Measurements from ENCODE around the gene PTP4A2. TPM values are rescaled to one million over a fixed set of nuclear protein-coding genes. Genes with fewer than 3 reads are reported as not detected.

PTP4A2 gene
- total and polyA plus RNA-seq, 2 of the 13 experiments (the other 11 are each of a cell fraction or from before 2014, with no cell fraction given), result 173 to 225 TPM

DNA sequence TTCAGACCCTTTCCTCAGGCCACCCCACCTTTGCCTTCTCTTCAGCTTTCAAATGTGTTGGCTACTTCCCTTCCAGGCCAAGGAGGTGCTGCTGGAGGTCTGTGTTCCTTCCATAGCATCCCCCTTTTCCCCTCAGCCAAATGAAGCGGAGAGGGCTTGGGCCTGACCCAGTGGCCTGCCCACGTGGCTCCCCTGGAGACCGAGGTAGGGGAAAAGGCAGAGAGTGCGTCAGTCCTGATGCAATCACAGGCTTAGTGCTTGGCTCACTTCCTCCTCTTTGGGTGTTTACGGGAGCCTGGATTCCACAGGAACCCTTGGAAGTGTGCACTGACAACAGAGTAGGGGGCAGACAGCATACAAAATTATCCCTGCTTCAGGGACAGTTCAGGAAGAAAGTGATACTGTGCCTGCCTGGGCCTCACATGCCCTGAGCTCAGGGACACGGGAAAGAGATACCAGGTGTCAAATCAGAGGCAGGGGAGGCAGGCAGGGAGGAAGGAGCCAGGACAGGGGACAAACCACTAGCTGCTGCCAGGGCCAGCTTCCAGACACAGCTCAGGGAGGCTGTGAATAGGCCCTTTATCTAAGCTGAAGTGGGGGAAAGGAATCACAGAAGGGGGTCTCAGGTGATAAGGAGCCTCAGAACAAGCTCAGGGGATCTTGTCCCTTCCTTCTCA lies 16.6 kb upstream of the PTP4A2 start (continued):
- TF ChIP-seq ZMAT5 (CRISPR knock-in tag; IDR thresholded peaks at IDR 0.05; ENCODE audit: borderline replicate concordance, low read depth) (no peak), EED (CRISPR knock-in tag; IDR thresholded peaks at IDR 0.05) (no peak), SIN3A (IDR thresholded peaks at IDR 0.05; ENCODE audit: borderline replicate concordance, low read depth, low read length) (no peak), SAFB2 (CRISPR knock-in tag; IDR thresholded peaks at IDR 0.05; ENCODE audit: borderline replicate concordance, low read depth) (no peak), PHF8 (CRISPR knock-in tag; IDR thresholded peaks at IDR 0.05) (peak; percentile 42; the same call in 1 of the 2 replicates), ZSCAN5A (CRISPR knock-in tag; IDR thresholded peaks at IDR 0.05; ENCODE audit: borderline replicate concordance) (no peak), FOXA1 (IDR thresholded peaks at IDR 0.05) (no peak), FOXA1 (CRISPR knock-in tag; IDR thresholded peaks at IDR 0.05) (0 out of 2 replicates have a peak, but pooled peaks have one; percentile 15), MAF1 (CRISPR knock-in tag; IDR thresholded peaks at IDR 0.05; ENCODE audit: borderline replicate concordance) (no peak), ZNF318 (CRISPR knock-in tag; IDR thresholded peaks at IDR 0.05) (no peak), MYC (CRISPR knock-in tag; IDR thresholded peaks at IDR 0.05; ENCODE audit: borderline replicate concordance) (peak; percentile 84), FOSL2 (CRISPR knock-in tag; IDR thresholded peaks at IDR 0.05) (peak; percentile 80), ZKSCAN1 (IDR thresholded peaks at IDR 0.05; ENCODE audit: low read length) (no peak), ZNF589 (CRISPR knock-in tag; conservative IDR thresholded peaks at IDR 0.05) (no peak)
- TF ChIP-seq, protein P1, sequence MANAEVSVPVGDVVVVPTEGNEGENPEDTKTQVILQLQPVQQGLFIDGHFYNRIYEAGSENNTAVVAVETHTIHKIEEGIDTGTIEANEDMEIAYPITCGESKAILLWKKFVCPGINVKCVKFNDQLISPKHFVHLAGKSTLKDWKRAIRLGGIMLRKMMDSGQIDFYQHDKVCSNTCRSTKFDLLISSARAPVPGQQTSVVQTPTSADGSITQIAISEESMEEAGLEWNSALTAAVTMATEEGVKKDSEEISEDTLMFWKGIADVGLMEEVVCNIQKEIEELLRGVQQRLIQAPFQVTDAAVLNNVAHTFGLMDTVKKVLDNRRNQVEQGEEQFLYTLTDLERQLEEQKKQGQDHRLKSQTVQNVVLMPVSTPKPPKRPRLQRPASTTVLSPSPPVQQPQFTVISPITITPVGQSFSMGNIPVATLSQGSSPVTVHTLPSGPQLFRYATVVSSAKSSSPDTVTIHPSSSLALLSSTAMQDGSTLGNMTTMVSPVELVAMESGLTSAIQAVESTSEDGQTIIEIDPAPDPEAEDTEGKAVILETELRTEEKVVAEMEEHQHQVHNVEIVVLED (CRISPR knock-in tag; IDR thresholded peaks at IDR 0.05; ENCODE audit: borderline replicate concordance), result no peak
- TF ChIP-seq, protein P2, sequence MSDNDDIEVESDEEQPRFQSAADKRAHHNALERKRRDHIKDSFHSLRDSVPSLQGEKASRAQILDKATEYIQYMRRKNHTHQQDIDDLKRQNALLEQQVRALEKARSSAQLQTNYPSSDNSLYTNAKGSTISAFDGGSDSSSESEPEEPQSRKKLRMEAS (IDR thresholded peaks at IDR 0.05), result peak; percentile 89
- TF ChIP-seq, protein P3, sequence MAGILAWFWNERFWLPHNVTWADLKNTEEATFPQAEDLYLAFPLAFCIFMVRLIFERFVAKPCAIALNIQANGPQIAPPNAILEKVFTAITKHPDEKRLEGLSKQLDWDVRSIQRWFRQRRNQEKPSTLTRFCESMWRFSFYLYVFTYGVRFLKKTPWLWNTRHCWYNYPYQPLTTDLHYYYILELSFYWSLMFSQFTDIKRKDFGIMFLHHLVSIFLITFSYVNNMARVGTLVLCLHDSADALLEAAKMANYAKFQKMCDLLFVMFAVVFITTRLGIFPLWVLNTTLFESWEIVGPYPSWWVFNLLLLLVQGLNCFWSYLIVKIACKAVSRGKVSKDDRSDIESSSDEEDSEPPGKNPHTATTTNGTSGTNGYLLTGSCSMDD (CRISPR knock-in tag; IDR thresholded peaks at IDR 0.05), result no peak

All from HepG2 (cell line).